HepG2 (cell line): Measurements from ENCODE around the gene RPL23. TPM values are rescaled to one million over a fixed set of nuclear protein-coding genes. Genes with fewer than 3 reads are reported as not detected.

ENCODE experiments used
- AKAP8 ChIP-seq: sonication (generic); formaldehyde crosslinking; IDR thresholded peaks from 2 replicates; pipeline ENCODE4 v1.5.1; 2020; ENCODE audit warnings: mild to moderate bottlenecking, missing genetic modification reagents
- ARNT ChIP-seq: fragments of 450-650 bp; IDR thresholded peaks from 2 replicates; pipeline ENCODE4 v1.6.1; 2017
- BRF2 ChIP-seq: sonication (generic); formaldehyde crosslinking; IDR thresholded peaks from 2 replicates; pipeline ENCODE4 v1.8.1; 2022; ENCODE audit warnings: mild to moderate bottlenecking, missing genetic modification reagents
- EED ChIP-seq: sonication (generic); formaldehyde crosslinking; IDR thresholded peaks from 2 replicates; pipeline ENCODE4 v1.5.0; 2020; ENCODE audit warnings: mild to moderate bottlenecking, missing genetic modification reagents
- FOSL2 ChIP-seq: sonication (generic); formaldehyde crosslinking; IDR thresholded peaks from 2 replicates; pipeline ENCODE4 v1.4.0; 2020; ENCODE audit warnings: missing genetic modification reagents
- HDAC1 ChIP-seq: sonication (generic); formaldehyde crosslinking; IDR thresholded peaks from 2 replicates; pipeline ENCODE4 v1.5.1; 2020; ENCODE audit warnings: mild to moderate bottlenecking, missing genetic modification reagents
- HNF4A ChIP-seq: sonication (generic); formaldehyde crosslinking; IDR thresholded peaks from 2 replicates; pipeline ENCODE4 v1.4.0; 2020; ENCODE audit warnings: missing genetic modification reagents
- HOXD1 ChIP-seq: sonication (generic); formaldehyde crosslinking; IDR thresholded peaks from 2 replicates; pipeline ENCODE4 v1.5.0; 2020; ENCODE audit warnings: missing genetic modification reagents
- MAZ ChIP-seq, 2 experiments: sonication (generic) in 1 of 2; formaldehyde crosslinking in 1 of 2; IDR thresholded peaks; 2 replicates each; pipeline versions ENCODE4 v1.5.0 to v1.6.1; 2012 to 2020; ENCODE audit warnings: low read depth in 2 of 2, mild to moderate bottlenecking in 2 of 2, borderline replicate concordance in 1 of 2, improper control_type of control experiment in 1 of 2, low read length in 1 of 2, missing genetic modification reagents in 1 of 2, moderate library complexity in 1 of 2
- MED1 ChIP-seq: sonication (generic); formaldehyde crosslinking; IDR thresholded peaks from 2 replicates; pipeline ENCODE4 v1.4.0; 2020; ENCODE audit warnings: missing genetic modification reagents
- MLX ChIP-seq: IDR thresholded peaks from 2 replicates; pipeline ENCODE4 v1.6.1; 2016
- NCOR1 ChIP-seq: fragments of 200-600 bp; sonication (generic); IDR thresholded peaks from 2 replicates; pipeline ENCODE4 v1.7.0; 2017; ENCODE audit warnings: antibody characterized with exemption, low read length, borderline replicate concordance
- RBAK ChIP-seq: sonication (generic); formaldehyde crosslinking; IDR thresholded peaks from 2 replicates; pipeline ENCODE4 v1.5.1; 2020; ENCODE audit warnings: mild to moderate bottlenecking, missing genetic modification reagents
- REPIN1 ChIP-seq: sonication (generic); formaldehyde crosslinking; IDR thresholded peaks from 2 replicates; pipeline ENCODE4 v1.8.0; 2022; ENCODE audit warnings: missing genetic modification reagents, low read depth, mild to moderate bottlenecking, borderline replicate concordance
- REST ChIP-seq, 2 experiments: IDR thresholded peaks; 2 replicates each; pipeline ENCODE4 v1.6.1; 2011 to 2012; ENCODE audit warnings: low read length in 2 of 2, borderline replicate concordance in 1 of 2, low read depth in 1 of 2, mild to moderate bottlenecking in 1 of 2, moderate library complexity in 1 of 2
- ZBTB20 ChIP-seq: sonication (generic); formaldehyde crosslinking; IDR thresholded peaks from 2 replicates; pipeline ENCODE4 v1.8.1; 2023; ENCODE audit warnings: missing genetic modification reagents, low read depth, mild to moderate bottlenecking, borderline replicate concordance
- ZMAT3 ChIP-seq: sonication (generic); formaldehyde crosslinking; conservative IDR thresholded peaks from 2 replicates; pipeline ENCODE4 v1.7.0; 2021; ENCODE audit warnings: missing genetic modification reagents
- ZNF431 ChIP-seq: sonication (generic); formaldehyde crosslinking; IDR thresholded peaks from 2 replicates; pipeline ENCODE4 v1.9.0; 2022; ENCODE audit warnings: missing genetic modification reagents, low read depth, mild to moderate bottlenecking, borderline replicate concordance
- ZNF460 ChIP-seq: sonication (generic); formaldehyde crosslinking; IDR thresholded peaks from 2 replicates; pipeline ENCODE4 v1.5.1; 2020; ENCODE audit warnings: missing genetic modification reagents, mild to moderate bottlenecking, borderline replicate concordance
- ZNF547 ChIP-seq: sonication (generic); formaldehyde crosslinking; IDR thresholded peaks from 2 replicates; pipeline ENCODE4 v1.5.1; 2020; ENCODE audit warnings: mild to moderate bottlenecking, missing genetic modification reagents
- ZNF652 ChIP-seq: IDR thresholded peaks from 2 replicates; pipeline ENCODE4 v1.6.1; 2016; ENCODE audit warnings: low read depth, borderline replicate concordance
- ZNF773 ChIP-seq: sonication (generic); formaldehyde crosslinking; IDR thresholded peaks from 2 replicates; pipeline ENCODE4 v1.4.0; 2020; ENCODE audit warnings: missing genetic modification reagents, borderline replicate concordance
- ZNF781 ChIP-seq: sonication (generic); formaldehyde crosslinking; IDR thresholded peaks from 2 replicates; pipeline ENCODE4 v1.5.1; 2020; ENCODE audit warnings: borderline replicate concordance, mild to moderate bottlenecking, missing genetic modification reagents; ENCODE audit errors: not compliant biosample characterization
- ZSCAN22 ChIP-seq: sonication (generic); formaldehyde crosslinking; IDR thresholded peaks from 2 replicates; pipeline ENCODE4 v1.4.0; 2020; ENCODE audit warnings: mild to moderate bottlenecking, missing genetic modification reagents
- polyA plus RNA-seq, 8 experiments: library from polyadenylated mRNA; depleted of rRNA in 3 of 8; stranded (reverse) in 7 of 8; unstranded in 1 of 8; fragments of >200 nt; fragmentation: Illumina TruSeq in 4 of 8; extraction: Trizol in 4 of 8; gene quantifications; 2 replicates each; pipeline versions ENCODE4 v1.2.1 to v1.2.3, GENCODE V29; 2011 to 2016; ENCODE audit warnings: low read depth in 4 of 8, missing spikeins in 1 of 8, mixed read lengths in 1 of 8; ENCODE audit not compliant: insufficient read depth in 1 of 8
- total RNA-seq, 5 experiments: library from RNA; depleted of rRNA; stranded (reverse); fragments of >200 nt; fragmentation: Illumina TruSeq; extraction: Trizol; gene quantifications; 2 replicates each; pipeline ENCODE4 v1.2.3, GENCODE V29; 2016; ENCODE audit warnings: low read depth in 1 of 5

Gene RPL23
- total and polyA plus RNA-seq, 2 of the 13 experiments (the other 11 are each of a cell fraction or from before 2014, with no cell fraction given) = 2,790 to 4,860 TPM

GRCh38 chr17:38844261-38844757 is 9.2 kb downstream of the RPL23 start (continued):
- TF ChIP-seq REST (IDR thresholded peaks at IDR 0.05; ENCODE audit: borderline replicate concordance in 1 of 2, low read depth in 1 of 2, low read length in 2 of 2) = no peak
- TF ChIP-seq ZSCAN22 = no peak
- TF ChIP-seq EED (CRISPR knock-in tag) = no peak
- TF ChIP-seq ZNF773 (CRISPR knock-in tag) = no peak
- 0 out of 2 replicates have a peak, but pooled peaks have one; percentile 19 for TF ChIP-seq REPIN1
- no peak for TF ChIP-seq ZNF547 (CRISPR knock-in tag)
- no peak for TF ChIP-seq RBAK (CRISPR knock-in tag)
- TF ChIP-seq ZMAT3 (CRISPR knock-in tag) = no peak
- 0 out of 2 replicates have a peak, but pooled peaks have one; percentile 15 for TF ChIP-seq MED1 (CRISPR knock-in tag)
- no peak for TF ChIP-seq MLX (CRISPR knock-in tag)
- 0 out of 2 replicates have a peak, but pooled peaks have one; percentile 27 for TF ChIP-seq HNF4A (CRISPR knock-in tag)
- 0 out of 2 replicates have a peak, but pooled peaks have one; percentile 34 for TF ChIP-seq AKAP8
- no peak for TF ChIP-seq ARNT
- TF ChIP-seq ZNF652 (CRISPR knock-in tag) = no peak
- no peak for TF ChIP-seq HOXD1 (CRISPR knock-in tag)
- TF ChIP-seq HDAC1 (CRISPR knock-in tag) = no peak
- no peak for TF ChIP-seq NCOR1
- no peak for TF ChIP-seq ZNF460 (CRISPR knock-in tag)
- peak; percentile 53; the same call in 1 of the 2 replicates for TF ChIP-seq ZBTB20 (CRISPR knock-in tag)
- no peak for TF ChIP-seq ZNF431 (CRISPR knock-in tag)
- TF ChIP-seq MAZ (IDR thresholded peaks at IDR 0.05; ENCODE audit: borderline replicate concordance, low read depth, low read length) = no peak
- TF ChIP-seq MAZ (CRISPR knock-in tag; IDR thresholded peaks at IDR 0.05; ENCODE audit: low read depth) = no peak
- TF ChIP-seq FOSL2 = peak; percentile 88
- TF ChIP-seq ZNF781 (CRISPR knock-in tag) = peak; percentile 68
- TF ChIP-seq BRF2 (CRISPR knock-in tag) = no peak
